Caco-2 (cell line): ENCODE results near the gene PLAAT3. TPM values are rescaled to one million over a fixed set of nuclear protein-coding genes. Genes with fewer than 3 reads are reported as not detected.
"Not testable (repeated sequence)": the region's sequence is repeated elsewhere in the genome, so short reads cannot be mapped to it uniquely, and the experiment has no call there.

Experiments
- BruUV-seq: library from RNA; stranded (reverse); fragments of 400-500 nt; replicated peaks from 2 replicates; lab custom pipeline; 2021; lab: Mats Ljungman, UMichigan
- CTCF ChIA-PET: fragments of 300-600 bp; sonication (Branson Sonifier 250); formaldehyde crosslinking; loops from one replicate; lab custom pipeline; 2022; ENCODE audit warnings: antibody characterized with exemption; lab: Charles Lee
- POLR2A ChIA-PET: fragments of 300-600 bp; sonication (Branson Sonifier 250); formaldehyde crosslinking; loops from one replicate; lab custom pipeline; 2022; ENCODE audit warnings: antibody characterized with exemption; lab: Charles Lee
- DNase-seq, 2 experiments: peaks; one replicate each; pipeline versions ENCODE4 v3.0.0 to v3.0.0-alpha.2; 2020 to 2022
- H3K27me3 ChIP-seq: replicated peaks from 2 replicates; pipeline ENCODE4 v1.6.0; 2011; ENCODE audit warnings: low read length; ENCODE audit not compliant: control insufficient read depth, insufficient read depth
- H3K36me3 ChIP-seq: 2 replicates; pipeline ENCODE4 v1.5.1; 2011; ENCODE audit warnings: low read length; ENCODE audit not compliant: control insufficient read depth, insufficient read depth
- H3K4me1 ChIP-seq: fragments of 250-450 bp; sonication (Bioruptor Pico); 2 replicates; pipeline ENCODE4 v1.5.1; 2020; ENCODE audit warnings: mild to moderate bottlenecking
- H3K4me3 ChIP-seq: 2 replicates; pipeline ENCODE4 v1.5.1; 2011; ENCODE audit warnings: low read depth, mild to moderate bottlenecking, control low read depth, low read length
- H3K9me3 ChIP-seq: fragments of 250-450 bp; sonication (Bioruptor Pico); 2 replicates; pipeline ENCODE4 v1.5.1; 2020; ENCODE audit warnings: mild to moderate bottlenecking, moderate library complexity
- H3K27ac Mint-ChIP-seq: one replicate; pipeline ENCODE4 v1.8.0; 2022; ENCODE audit warnings: mixed read lengths; ENCODE audit not compliant: unreplicated experiment
- H3K27me3 Mint-ChIP-seq: one replicate; pipeline ENCODE4 v1.8.0; 2022; ENCODE audit warnings: mixed read lengths; ENCODE audit not compliant: insufficient read depth, unreplicated experiment
- H3K36me3 Mint-ChIP-seq: one replicate; pipeline ENCODE4 v1.8.0; 2022; ENCODE audit warnings: mild to moderate bottlenecking, mixed read lengths; ENCODE audit not compliant: insufficient read depth, unreplicated experiment
- H3K4me1 Mint-ChIP-seq: one replicate; pipeline ENCODE4 v1.8.0; 2022; ENCODE audit warnings: low read depth, mixed read lengths; ENCODE audit not compliant: unreplicated experiment
- H3K4me3 Mint-ChIP-seq: one replicate; pipeline ENCODE4 v1.8.0; 2022; ENCODE audit warnings: mild to moderate bottlenecking, moderate library complexity, mixed read lengths; ENCODE audit not compliant: unreplicated experiment
- H3K9me3 Mint-ChIP-seq: one replicate; pipeline ENCODE4 v1.8.0; 2022; ENCODE audit warnings: mixed read lengths; ENCODE audit not compliant: unreplicated experiment
- CTCF ChIP-seq, 2 experiments: fragments of 200-600 bp in 1 of 2; IDR thresholded peaks; 1 replicate in 1 of 2; 2 replicates in 1 of 2; pipeline versions ENCODE4 v1.5.1 to v1.8.0; 2011 to 2022; ENCODE audit warnings: antibody characterized with exemption in 1 of 2, control low read depth in 1 of 2, inconsistent platforms in 1 of 2, low read depth in 1 of 2, low read length in 1 of 2, mild to moderate bottlenecking in 1 of 2, moderate library complexity in 1 of 2; ENCODE audit not compliant: insufficient read depth in 1 of 2, severe bottlenecking in 1 of 2, unreplicated experiment in 1 of 2
- intact Hi-C: fragments of 100-400 bp; cut with micrococcal nuclease; formaldehyde crosslinking; loops from one replicate; pipeline ENCODE4 v1.10.0; 2022; ENCODE audit not compliant: unreplicated experiment
- total RNA-seq: library from RNA; stranded (reverse); gene quantifications from 2 replicates; pipeline ENCODE4 v1.2.3, GENCODE V29; 2022

Gene PLAAT3
- total RNA-seq, 1 experiment from 2014 or later, result 57.9 TPM

DNA sequence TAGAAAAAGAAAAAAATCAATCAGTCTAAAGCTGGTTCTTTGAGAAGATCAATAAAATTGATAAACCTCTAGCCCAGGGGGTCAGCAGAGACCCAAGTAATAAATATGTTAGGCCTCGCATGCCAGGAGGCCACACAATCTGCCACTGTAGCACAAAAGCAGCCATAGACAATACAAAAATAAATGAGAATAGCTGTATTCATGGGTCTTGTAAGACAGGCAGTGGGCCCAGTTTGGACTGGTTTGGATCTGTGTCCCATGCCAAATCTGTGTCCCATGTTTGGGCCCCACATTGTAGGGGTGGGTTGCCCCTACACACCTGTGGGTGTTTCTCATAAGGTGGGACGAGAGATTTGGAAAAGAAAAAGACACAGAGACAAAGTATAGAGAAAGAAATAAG lies 84.2 kb downstream of the PLAAT3 start:
- intact Hi-C loops, result loop anchor here (5.0 kb wide), 3 partner anchors 37 to 107 kb away; partner anchors contain the start of gene PLAAT5
- POLR2A ChIA-PET, result interaction anchor here (1.1 kb wide), 1 partner anchor 143 kb away, joined by 5 read pairs; no protein-coding TSS in a partner anchor

DNA sequence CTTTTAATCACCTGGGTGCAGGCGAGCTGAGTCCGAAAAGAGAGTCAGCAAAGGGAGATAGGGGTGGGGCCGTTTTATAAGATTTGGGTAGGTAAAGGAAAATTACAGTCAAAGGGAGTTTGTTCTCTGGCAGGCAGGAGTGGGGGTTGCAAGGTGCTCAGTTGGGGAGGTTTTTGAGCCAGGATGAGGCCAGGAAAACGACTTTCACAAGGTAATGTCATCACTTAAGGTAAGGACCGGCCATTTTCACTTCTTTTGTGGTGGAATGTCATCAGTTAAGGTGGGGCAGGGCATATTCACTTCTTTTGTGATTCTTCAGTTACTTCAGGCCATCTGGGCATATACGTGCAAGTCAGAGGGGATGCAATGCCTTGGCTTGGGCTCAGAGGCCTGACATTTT lies 84.9 kb downstream of the PLAAT3 start:
- Mint-ChIP-seq H3K4me1 (peaks cover 53% of the 10 kb centered on the region), H3K4me3 (peak overlapping the region; percentile 78), H3K27ac (peak overlapping the region; percentile 99)
- BruUV-seq, CTCF ChIA-PET, H3K9me3 Mint-ChIP-seq, H3K36me3 ChIP-seq, H3K9me3 ChIP-seq, DNase-seq, H3K27me3 Mint-ChIP-seq, H3K27me3 ChIP-seq, H3K36me3 Mint-ChIP-seq: not testable (repeated sequence)
- intact Hi-C loops, result loop anchor here (5.0 kb wide), 1 partner anchor 93 kb away; no protein-coding TSS in a partner anchor
- peaks cover 61% of the 10 kb centered on the region for H3K4me1 ChIP-seq
- POLR2A ChIA-PET, result interaction anchor here (1.1 kb wide), 1 partner anchor 144 kb away, joined by 5 read pairs; no protein-coding TSS in a partner anchor
- H3K4me3 ChIP-seq, result peak overlapping the region; percentile 36

More for the DNA sequence above, 84.2 kb downstream of the PLAAT3 start:
- peaks cover 53% of the 10 kb centered on the region for H3K4me1 Mint-ChIP-seq
- no peak for TF ChIP-seq CTCF (IDR thresholded peaks at IDR 0.05; ENCODE audit: insufficient read depth in 1 of 2, low read depth in 1 of 2, low read length in 1 of 2, severe bottlenecking in 1 of 2, unreplicated experiment in 1 of 2)
- peak overlapping the region; percentile 36 for H3K4me3 ChIP-seq
- peak overlapping the region; percentile 78 for H3K4me3 Mint-ChIP-seq
- H3K27me3 Mint-ChIP-seq, result no peaks in the 10 kb centered on the region
- peaks cover 63% of the 10 kb centered on the region for H3K4me1 ChIP-seq
- CTCF ChIA-PET, result no interaction called here
- H3K9me3 Mint-ChIP-seq, result no peaks in the 10 kb centered on the region
- no TSS peak for BruUV-seq
- H3K27ac Mint-ChIP-seq, result peak overlapping the region; percentile 99
- peaks cover 9% of the 10 kb centered on the region for H3K36me3 Mint-ChIP-seq
- no peaks in the 10 kb centered on the region for H3K9me3 ChIP-seq
- no peaks in the 10 kb centered on the region for H3K27me3 ChIP-seq
- DNase-seq, result no peak
- no peaks in the 10 kb centered on the region for H3K36me3 ChIP-seq

DNA sequence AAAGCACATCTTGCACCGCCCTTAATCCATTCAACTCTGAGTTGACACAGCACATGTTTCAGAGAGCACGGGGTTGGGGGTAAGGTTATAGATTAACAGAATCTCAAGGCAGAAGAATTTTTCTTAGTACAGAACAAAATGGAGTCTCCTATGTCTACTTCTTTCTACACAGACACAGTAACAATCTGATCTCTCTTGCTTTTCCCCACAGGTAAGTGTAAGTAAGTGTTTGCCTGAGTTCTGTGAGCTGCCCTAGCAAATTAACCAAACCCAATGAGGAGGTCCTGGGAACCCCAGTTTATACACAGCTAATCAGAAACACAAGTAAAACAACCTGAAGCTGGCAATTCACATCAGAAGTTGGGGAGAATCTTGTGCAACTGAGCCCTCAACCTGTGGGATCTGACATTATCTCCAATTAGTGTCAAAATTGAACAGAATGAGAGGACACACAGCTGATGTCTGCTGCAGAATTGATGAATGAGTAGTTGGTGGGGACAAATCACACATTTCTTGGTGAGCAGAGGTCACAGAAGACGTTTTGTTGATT lies 85.4 kb downstream of the PLAAT3 start:
- H3K27me3 Mint-ChIP-seq, H3K9me3 ChIP-seq, H3K27me3 ChIP-seq, H3K36me3 ChIP-seq, CTCF ChIA-PET, H3K9me3 Mint-ChIP-seq: not testable (repeated sequence)
- H3K36me3 Mint-ChIP-seq, result peaks cover 14% of the 10 kb centered on the region
- peak overlapping the region; percentile 78 for H3K4me3 Mint-ChIP-seq
- TSS peak; percentile 77 for BruUV-seq
- intact Hi-C loops, result loop anchor here (5.0 kb wide), 1 partner anchor 93 kb away; no protein-coding TSS in a partner anchor
- POLR2A ChIA-PET, result interaction anchor here (1.1 kb wide), 1 partner anchor 144 kb away, joined by 5 read pairs; no protein-coding TSS in a partner anchor
- H3K4me3 ChIP-seq, result peak overlapping the region; percentile 6
- DNase-seq, result peak in 1 of 2 experiments; percentile 30
- peak overlapping the region; percentile 99 for H3K27ac Mint-ChIP-seq
- peaks cover 48% of the 10 kb centered on the region for H3K4me1 Mint-ChIP-seq
- H3K4me1 ChIP-seq, result peaks cover 61% of the 10 kb centered on the region

- TSS peak; percentile 29 for BruUV-seq
- Mint-ChIP-seq H3K4me3 (peak overlapping the region; percentile 72), H3K27ac (peak overlapping the region; percentile 98), H3K4me1 (peaks cover 44% of the 10 kb centered on the region), H3K36me3 (peaks cover 21% of the 10 kb centered on the region)
- CTCF ChIA-PET, H3K36me3 ChIP-seq, POLR2A ChIA-PET, H3K9me3 Mint-ChIP-seq, H3K27me3 ChIP-seq, H3K27me3 Mint-ChIP-seq: not testable (repeated sequence)
- DNase-seq, result peak; percentile 73 to 84
- H3K4me1 ChIP-seq, result peaks cover 61% of the 10 kb centered on the region
- peak overlapping the region; percentile 45 for H3K4me3 ChIP-seq
- peaks cover 15% of the 10 kb centered on the region for H3K9me3 ChIP-seq
- intact Hi-C loops, result loop anchor here (5.0 kb wide), 1 partner anchor 94 kb away; no protein-coding TSS in a partner anchor
These were observed 86.1 kb downstream of the PLAAT3 start for GRCh38 chr11:63528156-63528555.
